Hematopoietic multipotent progenitor cell treated with erythropoietin and hydrocortisone succinate and interleukin-3 and kit ligand, for 6 days (in vitro differentiated cells): ENCODE data around the gene A2ML1.
"Not testable (repeated sequence)": the region's sequence is repeated elsewhere in the genome, so short reads cannot be mapped to it uniquely, and the experiment has no call there.

Experiments
- DNase-seq: peaks from one replicate; pipeline ENCODE4 v3.0.0-alpha.2; 2015

Gene A2ML1

GRCh38 chr12:8822298-8822697 lies at the start of gene A2ML1:
A2ML1 (plus strand) TSS chr12:8822621; CDS start chr12:8822652, 31 bp downstream.
- DNase-seq: no peak

- DNase-seq: no peak
Measured at GRCh38 chr12:8773461-8773860, 49.0 kb upstream of the A2ML1 start.

- DNase-seq: peak; percentile 10
Measured at GRCh38 chr12:8779281-8779680, 43.1 kb upstream of the A2ML1 start.

- DNase-seq: peak; percentile 64
Measured at GRCh38 chr12:8779862-8780261, 42.6 kb upstream of the A2ML1 start.

GRCh38 chr12:8780389-8780788 lies 42.0 kb upstream of the A2ML1 start:
- peak; percentile 80 for DNase-seq

GRCh38 chr12:8781381-8782127 lies 40.9 kb upstream of the A2ML1 start:
- peak; percentile 88 for DNase-seq

- no peak for DNase-seq
Measured at GRCh38 chr12:8784290-8784888, 38.0 kb upstream of the A2ML1 start.

- DNase-seq: no peak
Measured at GRCh38 chr12:8785499-8785898, 36.9 kb upstream of the A2ML1 start.

GRCh38 chr12:8787206-8787605 lies 35.2 kb upstream of the A2ML1 start:
- DNase-seq: not testable (repeated sequence)

GRCh38 chr12:8788706-8789105 lies 33.7 kb upstream of the A2ML1 start:
- not testable (repeated sequence) for DNase-seq

- DNase-seq: not testable (repeated sequence)
Measured at GRCh38 chr12:8789341-8790013, 32.9 kb upstream of the A2ML1 start.

- not testable (repeated sequence) for DNase-seq
Measured at GRCh38 chr12:8793226-8793625, 29.2 kb upstream of the A2ML1 start.

GRCh38 chr12:8794611-8795010 lies 27.8 kb upstream of the A2ML1 start:
- not testable (repeated sequence) for DNase-seq

- DNase-seq: no peak
Measured at GRCh38 chr12:8796831-8797626, 25.4 kb upstream of the A2ML1 start.

- not testable (repeated sequence) for DNase-seq
Measured at GRCh38 chr12:8801213-8801612, 21.2 kb upstream of the A2ML1 start.

GRCh38 chr12:8804833-8805232 lies 17.6 kb upstream of the A2ML1 start:
- not testable (repeated sequence) for DNase-seq

GRCh38 chr12:8805487-8805886 lies 16.9 kb upstream of the A2ML1 start:
- not testable (repeated sequence) for DNase-seq

GRCh38 chr12:8807084-8807483 lies 15.3 kb upstream of the A2ML1 start:
- DNase-seq: not testable (repeated sequence)

GRCh38 chr12:8810112-8810511 lies 12.3 kb upstream of the A2ML1 start:
- not testable (repeated sequence) for DNase-seq

- DNase-seq: peak; percentile 22
Measured at GRCh38 chr12:8813572-8814357, 8.7 kb upstream of the A2ML1 start.

- DNase-seq: peak; percentile 82
Measured at GRCh38 chr12:8816448-8817050, 5.9 kb upstream of the A2ML1 start.

- DNase-seq: no peak
Measured at GRCh38 chr12:8817856-8818255, 4.6 kb upstream of the A2ML1 start.
